GM18951 (cell line): ENCODE results near the gene RAB7A.
"Not testable (repeated sequence)": the region's sequence is repeated elsewhere in the genome, so short reads cannot be mapped to it uniquely, and the experiment has no call there.

ENCODE experiments used
- POLR2A ChIP-seq: IDR thresholded peaks from 4 replicates; pipeline ENCODE4 v1.6.1; 2011; ENCODE audit warnings: mild to moderate bottlenecking; ENCODE audit not compliant: insufficient read length, insufficient read depth; ENCODE audit errors: extremely low read depth
- in situ Hi-C: fragments of 300-500 bp; cut with MboI; formaldehyde crosslinking; loops from one replicate; pipeline ENCODE4 v1.12.0; 2022; ENCODE audit warnings: low sequenced_read_pairs, mixed read lengths, inconsistent platforms; ENCODE audit not compliant: unreplicated experiment

Gene RAB7A

DNA sequence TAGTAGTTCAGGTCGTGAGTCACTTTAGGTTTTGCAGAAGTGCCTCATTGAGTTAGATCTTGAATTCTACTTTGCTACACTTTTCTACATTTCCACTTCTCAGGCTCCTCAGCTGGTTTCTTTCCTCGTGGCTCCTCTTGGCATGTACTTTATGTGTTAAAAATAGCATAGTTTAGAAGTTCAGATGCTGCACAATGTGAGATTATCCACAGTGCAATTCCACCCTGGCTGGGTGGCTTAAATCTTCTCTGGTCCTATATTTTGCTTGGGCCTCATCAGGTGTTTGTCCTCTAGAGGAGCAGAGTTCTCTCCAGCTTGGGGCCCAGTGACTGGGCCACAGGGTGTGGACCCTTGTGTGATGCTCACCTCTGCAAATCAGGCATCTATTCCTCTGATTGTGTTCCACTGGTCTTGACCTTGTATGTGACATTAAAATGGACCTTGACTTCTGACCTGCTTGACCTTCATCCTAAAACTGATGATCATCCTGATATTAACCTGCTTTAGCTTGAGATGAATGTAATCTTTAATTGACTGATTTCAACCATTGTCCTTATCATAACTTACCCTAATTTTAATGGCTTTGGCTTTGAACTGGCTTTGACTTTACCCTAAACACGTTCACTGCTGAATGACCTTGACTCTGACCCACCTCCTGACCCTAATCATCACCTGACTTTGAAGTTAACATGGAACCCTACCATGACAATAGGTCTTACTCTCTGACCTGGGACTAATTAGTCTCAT, 89.5 kb downstream of the RAB7A start:
- no peak for TF ChIP-seq POLR2A
- in situ Hi-C loops, result no loop called here

DNA sequence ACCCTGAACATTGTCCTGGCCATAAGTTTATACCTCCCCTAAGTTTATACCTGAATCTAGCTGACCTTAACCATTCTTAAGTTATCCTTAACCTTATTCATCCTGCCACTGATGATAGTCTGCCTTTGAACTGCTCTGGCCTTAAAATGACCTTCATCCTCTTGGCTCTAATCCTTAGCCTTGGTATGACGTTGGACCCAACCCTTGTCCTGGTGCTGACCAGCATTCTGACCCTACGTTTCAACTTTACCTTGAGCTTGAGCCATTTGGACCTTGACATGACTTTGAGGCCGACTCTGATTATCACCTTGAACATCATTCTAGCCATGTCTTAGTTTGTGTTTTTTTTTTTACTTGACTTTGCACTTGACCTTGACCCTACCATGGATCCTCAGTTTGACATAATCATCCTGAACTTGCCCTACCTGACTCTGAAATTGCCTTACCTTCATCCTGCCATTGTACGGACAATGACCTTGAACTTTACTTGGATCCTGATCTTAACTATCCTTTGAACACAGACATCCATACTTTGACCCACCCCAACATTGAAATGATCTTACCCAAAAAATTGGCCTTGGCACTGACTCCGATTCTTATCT, 92.3 kb downstream of the RAB7A start:
- TF ChIP-seq POLR2A, result no peak
- in situ Hi-C loops, result no loop called here

DNA sequence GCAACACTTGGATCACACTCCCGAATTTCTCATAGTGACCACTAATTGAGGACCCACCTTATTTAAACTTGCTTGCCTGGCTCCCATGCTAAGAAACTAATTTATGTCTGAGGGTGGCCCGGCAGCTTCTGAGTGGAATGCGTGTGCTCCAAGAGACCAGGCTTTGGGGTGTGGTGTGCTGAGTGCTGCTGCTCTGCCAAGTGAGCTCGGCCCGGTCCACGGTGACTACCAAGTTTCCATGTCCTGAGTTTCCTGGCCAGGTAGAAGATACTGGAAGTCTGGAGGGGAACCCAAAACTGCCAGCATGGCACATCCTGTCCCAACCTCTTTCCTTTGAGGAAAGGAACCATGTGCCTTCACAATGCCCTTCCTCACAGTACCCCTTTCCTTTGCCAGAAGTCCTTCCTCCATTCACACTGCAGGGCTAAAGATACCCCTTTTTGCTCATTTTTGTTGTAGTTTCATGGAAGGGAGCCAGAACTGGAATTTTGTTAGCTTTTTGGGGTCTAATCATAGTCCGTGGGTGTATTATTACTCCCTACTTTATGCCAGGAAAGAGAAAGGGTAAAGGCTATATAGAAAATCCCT, 94.4 kb downstream of the RAB7A start:
- in situ Hi-C loops, result no loop called here
- no peak for TF ChIP-seq POLR2A

DNA sequence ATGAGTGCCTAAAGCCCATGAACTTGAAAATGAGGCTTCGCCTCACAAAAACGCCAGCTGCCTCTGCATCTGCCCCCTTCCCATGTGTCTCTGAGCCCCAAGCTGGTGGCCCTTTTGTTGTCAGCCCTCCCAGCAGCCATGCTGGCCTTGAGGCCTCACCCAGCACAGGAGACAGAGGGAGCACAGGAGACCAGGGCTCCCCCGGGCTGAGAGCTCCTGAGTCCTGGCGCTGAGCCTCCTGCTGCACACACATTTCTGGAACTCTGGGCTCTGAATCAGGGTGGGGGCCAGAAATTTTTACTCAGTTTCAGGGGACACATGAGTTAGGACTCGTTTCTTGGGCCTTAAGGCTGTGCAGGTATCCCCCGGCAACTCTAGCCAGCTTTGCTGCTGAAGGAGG, 97.0 kb downstream of the RAB7A start:
- no peak for TF ChIP-seq POLR2A
- in situ Hi-C loops, result no loop called here

DNA sequence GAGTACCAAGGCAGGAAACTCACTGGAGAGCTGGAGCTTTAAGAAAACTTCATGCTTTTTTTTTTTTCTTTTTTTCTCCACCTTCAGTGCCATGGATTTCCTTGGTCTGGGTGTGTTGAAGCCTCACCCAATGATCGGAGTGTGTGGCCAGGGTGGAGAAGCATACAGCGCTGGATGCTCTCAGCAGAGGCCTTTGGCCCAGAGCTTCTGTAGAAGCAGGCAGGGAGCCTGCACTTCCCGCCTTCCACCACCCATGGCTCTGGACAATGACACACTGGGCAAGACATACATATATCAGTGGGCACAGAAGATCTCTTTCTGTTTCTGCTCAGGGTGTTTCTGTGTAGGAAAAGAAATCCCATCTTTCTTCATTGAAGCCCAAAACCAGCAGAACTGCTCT, 97.6 kb downstream of the RAB7A start:
- in situ Hi-C loops, result no loop called here

DNA sequence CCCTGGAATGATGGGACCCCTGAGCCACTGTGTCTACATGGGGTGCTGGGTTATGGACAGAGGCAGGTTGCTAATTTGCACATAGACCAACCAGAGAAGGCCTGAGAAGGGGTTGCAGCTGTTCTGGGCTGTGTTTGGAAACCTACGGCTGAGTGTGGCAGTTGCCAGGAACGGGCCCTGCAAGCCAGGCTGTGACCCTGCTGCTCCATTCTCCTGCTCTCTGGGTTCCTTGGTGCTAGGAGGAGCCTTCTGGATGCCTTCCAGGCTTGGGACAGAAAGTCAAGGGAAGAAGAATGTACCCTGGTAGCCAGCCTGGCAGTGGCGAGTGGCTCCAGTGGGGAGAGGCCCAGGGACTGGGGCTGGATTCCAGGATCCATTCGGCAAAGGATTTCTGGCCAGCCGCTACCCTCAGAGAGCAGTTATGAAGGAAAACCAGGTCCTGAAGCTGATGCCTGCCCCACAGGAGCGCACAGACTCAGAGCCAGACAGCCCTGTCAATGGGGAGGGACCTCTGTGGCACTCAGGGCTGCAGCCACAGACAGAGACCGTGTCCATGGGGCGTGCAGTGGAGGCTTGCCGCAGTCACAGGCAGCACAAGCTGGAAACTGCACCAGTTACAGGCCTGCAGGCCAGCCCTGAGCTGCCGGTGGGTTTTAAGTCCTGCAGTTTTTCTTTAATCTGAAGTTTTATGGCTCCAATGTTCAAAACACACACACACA, 98.3 kb downstream of the RAB7A start:
- in situ Hi-C loops, result no loop called here

More for the DNA sequence above, 97.6 kb downstream of the RAB7A start:
- TF ChIP-seq POLR2A, result no peak

DNA sequence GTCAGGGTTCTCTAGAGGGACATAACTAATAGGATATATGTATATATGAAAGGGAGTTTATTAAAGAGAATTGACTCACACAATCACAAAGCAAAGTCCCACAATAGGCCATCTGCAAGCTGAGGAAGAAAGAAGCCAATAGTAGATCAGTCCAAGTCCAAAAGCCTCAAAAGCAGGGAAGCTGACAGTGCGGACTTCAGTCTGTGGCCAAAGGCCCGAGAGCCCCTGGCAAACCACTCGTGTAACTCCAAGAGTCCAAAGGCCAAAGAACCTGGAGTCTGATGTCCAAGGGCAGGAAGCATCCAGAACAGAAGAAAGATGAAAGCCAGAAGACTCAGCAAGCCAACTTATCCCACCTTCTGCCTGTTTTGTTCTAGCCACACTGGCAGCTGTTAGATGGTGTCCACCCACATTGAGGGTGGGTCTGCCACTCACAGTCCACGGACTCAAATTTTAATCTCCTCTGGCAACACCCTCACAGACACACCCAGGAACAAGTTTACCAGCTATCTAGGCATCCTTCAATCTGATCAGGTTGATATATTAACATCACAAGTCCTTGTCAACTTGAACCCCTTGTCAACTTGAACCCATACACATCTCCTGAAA, 99.2 kb downstream of the RAB7A start:
- TF ChIP-seq POLR2A, result no peak
- in situ Hi-C loops, result no loop called here

More for the DNA sequence above, 98.3 kb downstream of the RAB7A start:
- no peak for TF ChIP-seq POLR2A

DNA sequence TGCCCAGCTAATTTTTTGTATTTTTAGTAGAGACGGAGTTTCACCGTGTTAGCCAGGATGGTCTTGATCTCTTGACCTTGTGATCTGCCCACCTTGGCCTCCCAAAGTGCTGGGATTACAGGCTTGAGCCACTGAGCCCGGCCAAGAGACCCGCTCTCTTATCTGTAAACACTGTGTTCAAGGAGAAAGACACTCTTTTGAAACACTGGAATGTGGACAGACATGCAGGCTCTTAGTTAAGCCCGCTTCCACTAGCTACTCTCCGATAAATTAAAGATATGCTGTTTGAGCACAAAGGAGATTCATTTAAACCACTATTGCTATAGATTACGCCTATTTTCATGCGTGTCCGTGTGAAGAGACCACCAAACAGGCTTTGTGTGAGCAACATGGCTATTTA, 103.1 kb downstream of the RAB7A start:
- in situ Hi-C loops, result not testable (repeated sequence)

DNA sequence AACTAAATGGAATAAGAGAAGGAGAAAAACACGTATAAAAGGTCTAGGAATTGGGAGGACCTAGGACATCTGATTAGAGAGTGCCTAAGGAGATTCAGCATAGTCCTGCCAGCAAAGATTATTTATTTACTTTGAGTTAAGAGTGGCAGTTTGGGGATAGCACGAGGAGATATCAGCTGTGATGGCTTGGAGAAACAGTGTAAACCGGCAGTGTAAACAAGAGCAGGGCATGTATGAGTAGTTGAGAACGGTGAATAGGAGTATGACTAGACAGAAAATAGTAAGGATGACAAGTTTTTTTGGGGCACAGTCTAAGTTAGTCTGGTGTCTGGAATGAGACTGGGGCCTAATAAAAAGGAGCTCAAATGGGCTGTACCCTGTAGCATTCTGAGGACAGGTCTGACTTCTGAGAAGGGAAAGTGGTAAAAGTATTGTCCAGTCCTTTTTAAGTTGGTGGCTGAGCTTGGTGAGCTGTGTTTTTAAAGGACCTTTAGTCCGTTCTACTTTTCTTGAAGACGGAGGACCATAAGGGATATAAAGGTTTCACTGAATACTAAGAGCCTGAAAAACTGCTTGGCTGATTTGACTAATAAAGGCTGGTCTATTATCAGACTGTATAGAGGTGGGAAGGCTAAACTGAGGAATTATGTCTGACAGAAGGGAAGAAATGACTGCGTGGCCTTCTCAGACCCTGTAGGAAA, 104.1 kb downstream of the RAB7A start:
- in situ Hi-C loops, result not testable (repeated sequence)

DNA sequence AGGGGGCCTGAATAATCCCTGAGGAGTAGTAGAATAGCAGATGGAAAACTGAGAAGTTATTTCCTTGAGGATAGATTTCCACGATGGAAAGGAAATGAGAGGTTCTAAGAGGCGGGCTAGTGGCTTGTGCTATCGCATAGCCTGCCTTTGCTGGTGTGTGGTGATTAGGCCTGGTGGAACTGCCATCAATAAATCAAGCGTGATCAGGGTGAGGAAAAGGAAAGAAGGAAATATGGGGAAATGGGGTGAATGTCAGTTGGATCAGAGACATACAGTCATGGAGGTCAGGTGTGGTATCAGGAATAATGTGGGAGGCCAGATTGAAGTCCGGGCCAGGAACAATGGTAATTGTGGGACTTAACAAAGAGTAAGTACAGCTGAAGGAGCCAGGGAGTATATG, 104.8 kb downstream of the RAB7A start:
- in situ Hi-C loops, result not testable (repeated sequence)

DNA sequence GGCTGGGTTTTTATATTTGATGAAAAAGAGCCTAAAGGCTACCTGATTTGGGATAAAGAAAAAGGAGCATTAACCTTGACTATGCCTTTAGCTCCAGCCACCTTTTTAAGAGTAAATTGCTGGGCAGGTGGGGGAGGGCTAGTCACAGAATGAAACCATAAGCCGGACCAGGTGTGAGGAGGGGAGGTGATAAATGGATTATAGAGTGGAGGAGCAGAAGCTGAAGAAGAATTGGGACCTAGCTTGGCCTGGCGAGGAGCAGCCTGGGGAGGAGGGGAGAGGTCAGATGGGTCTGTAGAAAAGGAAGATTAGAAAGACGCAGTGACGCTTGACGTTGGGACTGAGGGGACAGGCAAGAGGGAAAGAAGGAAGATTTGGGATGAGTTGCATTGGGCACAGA, 107.0 kb downstream of the RAB7A start:
- in situ Hi-C loops, result not testable (repeated sequence)

DNA sequence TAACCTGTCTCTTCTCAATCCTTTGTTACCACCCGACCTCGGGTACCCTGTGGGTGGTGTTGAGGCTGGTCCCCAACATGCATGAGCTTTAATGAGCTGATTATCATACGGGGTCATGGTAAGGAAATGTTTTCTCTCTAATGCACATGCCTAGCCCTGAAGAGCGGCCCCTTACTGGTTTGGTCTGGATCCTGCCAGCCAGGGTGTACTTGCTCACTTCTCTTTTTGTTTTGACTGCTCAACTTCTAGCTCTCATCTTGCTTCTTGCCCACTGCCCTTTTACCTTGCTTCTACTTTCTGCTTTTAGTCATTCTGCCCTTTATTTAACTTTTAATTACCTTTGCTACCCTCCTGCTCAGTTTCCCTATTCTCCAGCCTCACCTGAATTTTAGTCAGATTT, 109.1 kb downstream of the RAB7A start:
- no peak for TF ChIP-seq POLR2A
- in situ Hi-C loops, result no loop called here
